Dedifferentiated amniotic fluid mesenchymal stem cell (primary cell): ENCODE results near the gene MLKL.

Experiments used
- DNase-seq: peaks from one replicate; pipeline ENCODE4 v3.0.0-alpha.2; 2016; ENCODE audit errors: extremely low spot score

MLKL gene

DNA sequence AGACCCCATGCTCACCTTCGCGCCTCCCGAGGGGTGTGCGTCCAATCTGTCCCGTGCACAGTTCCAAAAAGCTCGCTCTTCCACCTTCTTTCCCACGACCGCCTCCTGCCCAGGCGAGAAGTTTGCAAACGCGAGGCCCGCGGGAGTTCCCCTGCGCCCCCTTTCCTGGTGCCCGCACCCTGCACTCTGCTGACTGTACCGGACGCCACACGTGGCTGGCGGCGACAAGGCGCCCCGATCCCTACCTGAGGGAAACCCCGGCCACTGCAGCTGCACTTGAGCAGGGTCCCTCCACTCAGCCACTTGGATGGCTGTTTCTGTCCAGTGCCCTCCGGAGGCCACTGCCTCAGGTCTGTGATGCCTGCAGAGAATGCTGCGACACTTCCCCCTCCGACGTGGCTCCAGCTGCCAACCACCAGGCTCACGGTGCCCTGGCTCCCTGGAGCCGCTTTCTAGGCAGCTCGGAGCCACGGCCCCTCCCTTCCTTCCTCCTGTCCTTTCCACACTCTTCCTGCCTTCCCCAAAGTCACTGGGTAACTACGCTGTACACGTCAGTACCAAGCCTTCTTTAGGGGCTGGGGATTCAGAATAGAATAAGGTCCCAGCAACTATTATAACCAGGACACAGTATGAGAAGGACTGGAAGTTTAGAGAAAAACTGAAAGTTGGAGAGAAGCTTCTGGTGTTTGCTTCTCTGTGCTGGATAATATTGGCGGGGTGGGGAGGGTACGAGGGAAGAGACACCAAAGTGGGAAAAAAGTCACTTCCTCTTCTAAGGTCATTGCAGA, at the start of gene MLKL:
TSS of gene MLKL (minus strand) at position 425 of the 788 bp plus-strand sequence. CDS start 5,105 bp downstream, outside the sequence.
- no peak for DNase-seq

DNA sequence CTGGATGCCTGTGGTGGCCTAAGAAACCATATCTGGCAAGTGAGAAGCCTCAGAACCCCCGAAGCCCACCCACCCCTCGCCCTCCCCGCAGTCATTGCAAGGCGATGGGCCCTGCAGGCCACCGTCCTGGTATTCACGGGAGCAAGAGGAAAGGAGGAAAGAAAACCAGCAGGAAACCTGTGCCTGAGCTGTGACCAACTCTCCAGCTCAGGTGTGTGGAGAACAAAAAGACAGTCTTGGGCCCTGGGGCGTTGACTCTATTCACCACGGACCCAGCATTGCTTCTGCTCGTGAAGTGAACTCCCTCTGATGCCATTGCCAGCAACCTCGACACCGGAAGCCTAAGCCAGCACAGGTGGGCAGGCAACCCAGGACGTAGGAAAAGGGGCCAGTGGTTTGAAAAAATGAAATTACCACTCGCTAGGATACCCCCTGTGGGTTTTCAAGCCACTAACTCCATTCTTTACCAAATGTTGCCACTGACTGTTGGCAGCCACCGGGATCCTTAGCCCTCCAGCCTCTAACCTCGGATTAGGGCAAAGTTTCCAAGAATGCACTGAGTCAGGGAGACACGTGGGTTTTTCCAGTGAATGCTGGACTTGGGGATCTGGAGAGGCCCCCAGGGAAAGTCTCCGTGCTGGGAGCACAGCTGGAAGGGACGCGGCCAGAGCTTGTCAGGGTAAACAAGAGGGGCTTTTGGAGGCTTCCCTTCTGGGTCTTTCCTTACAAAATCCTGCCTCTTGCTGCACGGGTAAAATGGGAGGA, 48.8 kb upstream of the MLKL start:
- DNase-seq, result no peak

DNA sequence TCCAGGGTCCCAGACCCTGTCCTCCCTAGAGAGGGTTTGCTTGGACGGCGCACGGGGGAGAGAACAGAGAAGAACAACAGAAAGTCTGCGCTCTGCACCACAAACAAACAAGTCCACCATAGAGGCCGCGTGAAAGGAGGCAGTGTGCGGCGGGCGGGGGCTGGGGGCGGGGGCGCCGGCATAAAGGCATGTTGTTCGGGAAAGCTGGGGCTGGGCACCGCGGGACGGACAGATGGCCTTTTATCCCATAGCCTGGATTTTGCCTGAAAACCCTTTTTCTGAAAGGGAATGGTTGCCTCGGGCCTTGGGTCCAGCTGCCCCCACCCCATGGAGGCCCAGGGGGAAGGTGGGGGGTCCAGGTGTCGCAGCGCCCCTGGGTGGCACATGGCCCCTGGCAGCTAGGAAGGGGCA, 48.0 kb upstream of the MLKL start:
- DNase-seq, result no peak

DNA sequence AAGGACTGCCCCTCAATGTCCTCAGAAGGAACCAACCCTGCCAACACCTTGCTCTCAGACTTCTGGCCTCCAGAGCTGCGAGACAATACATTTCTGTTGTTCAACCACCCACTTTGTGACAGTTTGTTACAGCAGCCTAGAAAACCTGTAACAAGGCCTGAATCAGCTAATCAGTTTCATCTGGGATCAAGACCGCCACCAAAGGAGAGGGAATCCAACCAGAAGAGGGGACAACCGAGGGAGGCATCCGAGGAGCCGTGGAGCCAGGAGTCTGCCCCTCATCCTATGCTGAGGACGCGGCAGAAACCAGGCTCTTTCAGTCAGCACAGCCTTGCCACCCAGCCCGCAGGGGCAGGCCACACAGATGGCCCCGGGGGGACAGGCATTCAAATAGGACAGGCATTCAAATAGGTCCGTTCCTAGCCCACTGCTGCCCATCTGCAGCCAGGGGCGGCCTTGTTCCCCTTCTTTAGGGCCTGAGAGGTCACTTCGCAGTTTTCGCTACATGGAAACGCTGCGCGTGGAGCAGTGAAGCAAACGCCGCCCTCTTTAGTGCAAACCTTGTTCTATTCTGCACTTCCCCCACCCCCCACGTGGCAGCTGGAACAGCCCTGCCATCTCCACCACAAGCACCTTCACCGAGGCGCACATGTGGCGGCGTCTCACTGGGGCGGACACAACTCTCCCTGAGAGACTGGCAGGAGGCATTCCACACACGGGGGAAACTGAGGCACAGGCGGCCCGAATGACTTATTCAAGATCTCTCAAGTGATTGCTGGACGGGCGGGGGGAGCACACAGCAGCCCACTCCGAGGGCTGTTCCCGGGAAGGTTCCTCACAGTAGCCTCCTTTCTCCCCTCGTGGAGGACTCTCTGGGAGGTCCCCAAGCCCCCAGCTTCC, 47.3 kb upstream of the MLKL start:
- DNase-seq, result no peak

DNA sequence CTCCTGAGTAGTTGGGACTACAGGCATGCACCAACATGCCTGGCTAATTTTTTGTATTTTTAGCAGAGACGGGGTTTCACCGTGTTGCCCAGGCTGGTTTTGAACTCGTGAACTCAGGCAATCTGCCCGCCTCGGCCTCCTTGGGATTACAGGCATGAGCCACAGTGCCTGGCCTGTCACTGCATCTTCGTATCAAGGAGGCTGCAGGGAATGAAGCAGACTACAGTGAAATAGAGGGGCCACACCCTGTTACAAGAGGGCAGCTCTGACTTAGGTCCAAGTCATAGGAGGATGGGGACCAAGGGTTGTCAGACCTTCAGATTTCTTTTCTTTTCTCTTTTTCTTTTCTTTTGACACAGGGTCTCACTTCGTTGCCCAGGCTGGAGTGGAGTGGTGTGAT, 45.3 kb upstream of the MLKL start:
- DNase-seq, result no peak

DNA sequence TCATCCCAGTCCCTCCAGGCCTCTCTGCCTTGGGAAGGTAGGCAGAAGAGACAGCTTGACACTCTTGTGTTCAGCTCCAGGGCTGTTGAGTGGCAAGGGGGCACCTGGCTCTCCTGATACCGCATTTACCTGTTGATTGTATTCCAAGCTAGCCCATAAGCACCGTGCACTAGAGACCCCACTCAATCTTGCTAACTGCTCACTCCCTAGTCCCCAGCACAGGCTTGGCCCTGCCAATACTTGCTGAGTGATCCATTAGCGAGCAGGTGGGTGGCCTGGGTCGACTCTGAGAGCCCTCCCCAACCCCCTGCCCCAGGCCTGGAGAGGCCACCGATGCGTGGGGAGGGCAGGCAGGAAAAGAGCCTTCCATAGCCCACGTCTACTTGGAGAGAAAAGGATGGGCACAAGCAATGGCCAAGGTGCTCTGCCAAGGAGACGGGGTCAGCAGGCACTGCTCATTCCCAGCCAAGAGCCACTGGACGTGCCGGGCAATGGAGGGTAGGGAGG, 44.5 kb upstream of the MLKL start:
- no peak for DNase-seq

DNA sequence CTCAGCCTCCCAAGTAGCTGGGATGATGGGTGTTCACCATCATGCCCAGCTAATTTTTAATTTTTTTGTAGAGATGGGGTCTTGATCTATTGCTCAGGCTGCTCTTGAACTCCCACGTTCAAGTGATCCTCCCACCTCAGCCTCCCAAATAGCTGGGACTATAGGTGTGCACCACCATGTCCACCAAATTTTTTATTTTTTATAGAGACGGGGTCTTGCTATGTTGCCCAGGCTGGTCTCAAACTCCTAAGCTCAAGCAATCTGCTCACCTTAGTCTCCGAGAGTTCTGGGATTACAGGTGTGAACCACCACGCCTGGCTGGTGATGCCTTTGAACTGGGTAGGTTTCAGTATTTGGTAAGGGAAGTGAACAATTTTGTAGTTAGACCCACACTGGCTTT, 43.9 kb upstream of the MLKL start:
- no peak for DNase-seq

DNA sequence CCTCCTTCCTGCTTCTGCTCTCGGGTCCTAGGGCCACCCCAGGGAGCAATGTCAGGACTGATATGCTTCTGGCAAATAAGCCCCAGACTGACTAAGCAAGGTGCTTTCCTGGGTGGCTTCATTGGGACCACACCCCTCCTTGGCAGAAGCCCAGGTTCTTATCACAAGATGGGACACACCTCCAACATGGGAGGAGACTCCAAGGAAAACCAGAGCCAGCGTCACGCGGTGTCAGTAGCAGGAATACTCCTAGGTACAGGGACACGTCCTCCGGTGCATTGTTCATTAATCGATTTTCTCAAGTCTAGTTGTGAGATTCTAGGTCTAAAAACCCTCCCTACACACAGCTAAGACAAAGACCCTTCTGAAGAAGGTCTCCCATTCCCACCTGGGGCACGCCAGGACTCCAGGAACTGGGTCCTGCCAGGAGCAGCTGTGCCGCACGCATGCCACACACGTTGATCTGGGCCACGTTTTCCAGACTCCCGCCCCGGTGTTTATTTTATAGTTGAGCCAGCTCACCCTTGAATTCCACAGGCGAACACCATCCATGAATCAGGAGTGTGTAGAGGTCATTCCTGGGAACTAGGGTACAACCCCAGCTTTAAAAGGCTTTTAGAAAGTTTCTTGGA, 43.1 kb upstream of the MLKL start:
- DNase-seq, result no peak

DNA sequence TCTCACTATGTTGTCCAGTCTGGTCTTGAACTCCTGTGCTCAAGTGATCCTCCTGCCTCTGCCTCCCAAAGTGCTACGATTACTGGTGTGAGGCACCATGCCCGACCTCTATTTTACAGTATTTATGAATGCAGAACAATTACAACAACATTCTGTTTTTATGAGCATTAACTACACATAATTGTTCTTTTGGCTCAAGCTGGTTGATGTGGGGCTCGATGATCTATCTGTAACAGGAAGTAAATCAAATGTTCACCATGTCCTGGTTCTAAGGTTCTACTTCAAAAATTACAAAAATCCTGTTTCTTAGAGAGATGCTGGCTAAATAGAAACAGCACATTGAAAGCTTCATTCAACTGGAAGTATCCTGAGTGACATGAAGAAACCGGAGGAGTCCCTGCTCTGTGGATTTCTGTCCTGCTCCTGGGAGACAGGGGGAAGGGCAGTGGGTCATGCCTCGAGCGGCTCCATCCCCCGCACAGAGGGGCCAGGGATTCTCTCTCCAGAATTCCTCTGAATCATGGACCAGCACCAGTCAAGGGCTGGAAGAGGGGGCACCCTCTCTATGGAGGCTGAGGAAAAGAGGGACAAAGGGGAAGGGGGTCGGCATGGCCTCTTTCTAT, 42.5 kb upstream of the MLKL start:
- no peak for DNase-seq

DNA sequence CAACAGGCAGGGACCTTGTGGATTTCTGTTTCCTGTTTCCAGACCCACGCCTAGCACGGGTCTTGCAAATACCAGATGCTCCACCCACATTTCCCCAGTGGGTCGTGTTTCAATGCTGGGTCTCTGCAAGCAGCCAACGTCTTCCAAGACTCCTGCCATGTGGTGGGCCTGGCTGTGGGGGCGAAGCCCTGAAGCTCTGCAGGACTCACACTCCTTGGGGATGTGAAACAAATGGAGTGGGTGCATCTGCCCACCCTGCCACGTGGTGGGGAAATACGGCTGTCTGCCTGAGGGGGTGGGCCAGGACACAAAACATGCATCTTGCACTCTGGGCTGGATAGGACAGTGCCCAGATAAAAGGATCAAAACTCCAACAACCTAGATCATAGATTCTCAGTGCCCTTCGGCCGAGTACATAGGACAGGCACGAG, 41.4 kb upstream of the MLKL start:
- DNase-seq, result no peak

DNA sequence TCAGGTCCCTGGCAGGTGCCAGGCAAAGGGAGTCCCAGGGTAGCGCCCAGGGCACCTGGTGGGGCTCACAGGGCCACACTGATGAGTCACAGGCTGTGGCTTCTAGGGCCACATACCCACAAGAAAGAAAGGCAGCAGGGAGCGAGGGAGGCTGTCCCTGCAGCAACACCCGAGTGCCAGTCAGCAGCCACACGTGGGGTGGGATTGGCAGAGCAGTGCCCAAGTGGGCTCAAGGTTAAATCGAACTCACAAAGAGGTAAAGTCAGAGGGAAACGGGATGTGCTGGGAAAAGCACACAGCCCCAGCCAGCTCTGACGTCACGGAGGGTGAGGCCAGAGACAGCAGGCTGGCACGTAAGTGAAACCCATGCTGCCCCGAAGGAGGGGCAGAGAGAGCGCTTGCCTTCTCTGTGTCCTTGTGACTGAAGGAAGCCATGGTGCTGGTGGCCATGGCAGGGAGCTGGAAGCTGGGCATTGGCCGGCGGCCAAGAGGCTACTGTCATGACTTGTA, 40.2 kb upstream of the MLKL start:
- no peak for DNase-seq

DNA sequence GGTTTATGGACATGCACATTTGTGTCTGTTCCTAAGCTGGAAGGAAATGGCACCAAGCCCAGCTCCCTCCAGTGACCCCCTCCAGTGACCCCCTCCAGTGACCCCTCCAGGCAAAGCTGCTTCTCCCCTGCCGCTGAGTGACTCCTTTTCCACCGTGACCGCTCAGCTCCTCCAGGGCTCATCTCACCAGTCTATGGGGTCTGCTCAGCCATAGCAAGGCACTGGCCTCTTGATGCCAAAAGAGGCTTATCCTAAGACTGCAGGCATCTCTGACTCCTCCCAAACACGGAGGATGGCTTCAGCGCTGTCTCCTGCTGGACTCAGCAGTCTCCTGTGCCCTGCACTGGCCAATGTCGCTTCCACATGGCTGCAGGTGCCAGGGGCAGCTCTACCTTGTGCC, 38.6 kb upstream of the MLKL start:
- DNase-seq, result no peak

DNA sequence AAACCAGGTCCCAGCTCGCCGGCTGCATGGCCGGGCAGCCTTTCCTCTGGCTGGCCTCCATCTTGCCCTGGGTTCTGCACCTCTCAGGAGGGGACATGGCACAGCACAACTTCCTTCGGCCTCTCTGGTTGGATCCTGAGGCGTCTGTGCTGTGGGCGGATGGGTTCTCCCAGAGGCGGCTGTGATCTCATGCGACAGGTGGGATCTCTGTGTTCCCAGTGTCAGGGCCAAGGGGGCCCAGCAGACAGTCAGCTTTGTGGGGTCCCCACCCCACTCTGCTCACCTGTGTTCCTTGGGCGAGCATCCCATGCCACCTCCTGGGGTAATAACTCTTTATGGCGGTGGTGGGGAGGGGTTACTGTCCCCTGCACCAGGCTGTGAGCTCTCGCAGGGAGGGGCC, 38.2 kb upstream of the MLKL start:
- DNase-seq, result no peak

DNA sequence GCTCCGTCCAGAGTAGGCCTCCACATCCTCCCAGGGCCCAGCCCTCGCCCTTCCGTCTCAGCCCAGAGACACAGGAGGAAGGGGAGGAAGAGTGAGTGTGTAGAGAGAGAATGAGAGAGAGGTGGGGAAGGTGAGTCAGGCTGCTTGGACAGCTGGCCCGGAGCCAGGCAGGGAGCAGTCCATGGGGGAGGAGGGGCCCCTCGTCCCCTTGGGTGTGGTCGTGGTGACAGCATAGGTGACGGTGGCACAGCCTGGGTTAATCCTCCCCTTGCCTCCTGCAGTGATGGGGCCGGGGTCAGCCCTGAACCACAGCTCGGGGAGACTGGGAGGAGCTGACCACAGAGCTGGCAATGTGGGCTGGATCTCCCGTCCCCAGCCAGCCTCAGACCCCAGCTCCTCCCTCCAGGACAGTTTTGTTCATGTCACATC, 37.5 kb upstream of the MLKL start:
- no peak for DNase-seq

DNA sequence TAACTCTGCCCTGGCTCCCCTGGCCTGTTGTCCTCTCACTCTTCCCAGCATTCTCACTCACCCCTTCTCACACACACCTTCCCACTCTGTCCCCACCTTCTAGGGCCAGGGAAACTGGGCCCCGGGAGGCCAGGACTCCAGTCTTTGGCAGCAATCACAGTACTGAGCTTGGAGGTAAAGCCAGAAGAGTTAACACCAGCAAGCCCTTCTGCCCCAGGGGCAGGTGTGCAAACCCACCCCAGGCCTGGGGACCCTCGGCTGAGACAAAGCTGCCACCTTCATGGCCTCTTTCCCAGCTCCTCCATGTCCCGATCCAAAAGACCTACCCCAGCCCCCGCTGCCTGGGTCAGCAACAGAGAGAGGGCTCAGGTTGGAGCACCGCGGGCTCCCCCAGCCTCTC, 36.9 kb upstream of the MLKL start:
- no peak for DNase-seq

DNA sequence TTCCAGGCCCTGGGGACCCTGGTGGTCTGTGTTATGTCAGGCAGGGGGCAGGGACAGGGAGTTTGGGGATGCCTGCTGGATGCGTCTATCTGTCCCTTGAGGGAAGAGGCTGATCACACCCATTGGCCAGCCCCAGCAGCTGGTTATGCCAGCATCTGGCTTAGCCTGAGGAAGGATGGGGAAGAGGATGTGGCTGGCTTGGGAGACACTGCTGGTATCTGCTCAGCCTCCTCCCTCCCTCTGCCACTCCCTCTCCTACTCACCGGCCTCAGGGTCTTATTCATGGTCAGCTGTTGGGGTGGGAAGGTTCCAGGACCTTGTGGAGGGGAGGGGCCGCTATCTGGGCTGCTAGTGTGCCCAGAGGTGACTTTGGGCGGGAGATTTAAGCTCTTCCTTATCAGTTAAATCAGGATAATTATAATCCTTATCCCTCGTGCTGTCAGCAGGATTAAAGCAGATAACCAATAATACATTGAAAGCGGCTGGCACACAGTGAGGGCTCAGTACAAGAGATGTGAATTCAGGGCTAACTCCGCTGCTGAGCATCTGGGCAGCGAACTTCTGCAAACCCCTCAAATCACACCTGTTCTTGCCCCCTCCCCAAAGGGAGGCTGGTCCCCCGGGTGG, 36.0 kb upstream of the MLKL start:
- no peak for DNase-seq

DNA sequence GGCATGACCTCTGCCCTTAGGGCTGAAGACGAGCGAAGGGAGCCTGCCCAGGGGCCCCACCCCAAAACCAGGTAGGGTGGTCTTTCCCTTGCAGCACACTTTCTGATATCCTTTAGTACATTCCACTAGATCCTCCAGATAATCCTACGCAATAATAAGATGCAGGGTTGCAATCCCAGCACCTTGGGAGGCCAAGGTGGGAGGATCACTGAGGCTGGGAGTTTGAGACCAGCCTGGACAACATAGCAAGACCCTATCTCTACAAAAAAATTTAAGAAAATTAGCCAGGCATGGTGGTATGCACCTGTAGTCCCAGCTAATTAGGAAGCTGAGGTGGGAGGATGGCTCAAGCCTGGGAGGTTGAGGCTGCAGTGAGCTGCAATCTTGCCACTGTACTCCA, 34.9 kb upstream of the MLKL start:
- no peak for DNase-seq

DNA sequence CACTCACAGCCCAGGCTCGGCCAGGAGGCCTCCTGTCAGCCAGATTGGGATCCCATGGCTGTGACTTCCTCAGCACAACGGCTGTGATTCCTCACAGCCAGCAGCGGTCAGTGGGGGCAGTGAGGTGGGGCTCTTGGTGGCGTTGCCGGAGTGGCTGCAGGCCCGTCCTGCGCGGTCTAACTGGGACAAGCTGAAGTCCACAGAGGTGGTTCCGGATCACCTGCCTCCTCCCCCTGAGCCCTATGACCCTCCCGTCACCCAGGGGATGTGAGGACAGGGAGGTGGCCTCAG, 34.4 kb upstream of the MLKL start:
- DNase-seq, result no peak

DNA sequence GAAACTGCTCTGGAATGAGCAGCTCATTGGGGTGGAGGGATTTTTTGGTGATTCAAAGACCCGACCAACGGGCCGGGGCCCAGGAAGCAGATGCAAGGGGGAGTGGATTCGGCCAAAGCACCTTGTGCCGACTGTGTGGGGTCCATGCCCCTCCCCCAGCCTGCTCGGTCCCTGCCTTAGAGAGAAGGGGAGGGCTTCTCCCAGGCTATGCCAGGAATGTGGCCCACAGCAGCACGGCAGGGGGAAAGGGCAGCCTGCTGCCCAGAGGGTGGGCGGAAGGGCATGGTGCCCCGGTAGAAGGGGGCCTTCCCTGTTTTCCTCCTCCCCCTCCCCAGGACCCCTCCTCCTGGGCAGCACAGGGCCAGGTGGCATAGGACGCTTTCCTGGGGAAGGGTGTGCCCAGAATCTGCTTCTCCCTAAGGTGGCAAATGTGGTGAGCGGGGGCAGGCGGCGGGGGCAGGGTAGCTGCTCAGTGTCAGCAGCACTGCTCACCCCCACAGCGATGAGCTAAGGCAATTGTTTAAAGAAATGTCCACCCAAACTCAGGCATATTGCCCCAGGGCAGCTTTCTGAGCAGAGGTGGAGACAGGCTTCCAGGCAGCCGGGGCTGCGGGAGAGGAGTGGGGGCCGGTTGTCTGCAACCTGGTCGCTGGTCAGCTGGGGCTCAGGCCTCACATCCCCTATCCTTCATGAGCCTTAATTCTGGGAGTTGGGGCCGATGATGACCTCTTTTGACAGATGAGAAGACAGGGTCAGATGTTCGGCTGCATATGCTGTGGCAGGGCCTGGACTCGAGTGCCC, 33.9 kb upstream of the MLKL start:
- no peak for DNase-seq
